ENCODE measurements around the gene COL11A2. TPM values are rescaled to one million over a fixed set of nuclear protein-coding genes. Genes with fewer than 3 reads are reported as not detected.

The COL11A2 gene
- total RNA-seq, 1 donor from 2014 or later, result 1.2 TPM

- peak within 1 kb of the TSS; percentile 96 for H3K27ac ChIP-seq
- intact Hi-C loops (cut with DNase I), result no loop called here
- H3K4me1 ChIP-seq, result peaks cover 35% of the 10 kb centered on the region
- ATAC-seq (peak; percentile 87), DNase-seq (peak; percentile 95)
- no peak for TF ChIP-seq CTCF (IDR thresholded peaks at IDR 0.05)
- H3K36me3 ChIP-seq, result peaks cover 30% of the 10 kb centered on the region
- H3K9me3 ChIP-seq, result no peaks in the 10 kb centered on the region
- no peaks in the 10 kb centered on the region for H3K27me3 ChIP-seq
- peak within 1 kb of the TSS; percentile 97 for H3K4me3 ChIP-seq
These were observed 16.1 kb upstream of the COL11A2 start, which contains the start of gene RING1 for GRCh38 chr6:33208091-33208967. Gene RING1, plus strand, starts transcription at chr6:33208500. Its CDS starts 323 bp downstream, at chr6:33208823.

- DNase-seq (peak; percentile 85), ATAC-seq (peak; percentile 7)
- intact Hi-C loops (cut with DNase I), result no loop called here
- Histone ChIP-seq H3K4me3 (peak overlapping the region; percentile 97), H3K4me1 (peaks cover 28% of the 10 kb centered on the region), H3K9me3 (no peaks in the 10 kb centered on the region), H3K27me3 (no peaks in the 10 kb centered on the region), H3K27ac (peak overlapping the region; percentile 96), H3K36me3 (peaks cover 37% of the 10 kb centered on the region)
- no peak for TF ChIP-seq CTCF (IDR thresholded peaks at IDR 0.05)
These were observed 15.4 kb upstream of the COL11A2 start for GRCh38 chr6:33207552-33208090.

- ATAC-seq, result no peak
- no peak for DNase-seq
- peaks cover 40% of the 10 kb centered on the region for H3K36me3 ChIP-seq
- peaks cover 32% of the 10 kb centered on the region for H3K4me1 ChIP-seq
- H3K27ac ChIP-seq, result peak overlapping the region; percentile 96
- H3K27me3 ChIP-seq, result no peaks in the 10 kb centered on the region
- no peaks in the 10 kb centered on the region for H3K9me3 ChIP-seq
- no peak for TF ChIP-seq CTCF (IDR thresholded peaks at IDR 0.05)
- peak overlapping the region; percentile 97 for H3K4me3 ChIP-seq
- intact Hi-C loops (cut with DNase I), result no loop called here
These were observed 14.7 kb upstream of the COL11A2 start for GRCh38 chr6:33206864-33207551.

- Histone ChIP-seq H3K36me3 (peaks cover 38% of the 10 kb centered on the region), H3K9me3 (no peaks in the 10 kb centered on the region), H3K4me1 (peaks cover 39% of the 10 kb centered on the region), H3K4me3 (no peak overlapping the region), H3K27me3 (no peaks in the 10 kb centered on the region), H3K27ac (no peak overlapping the region)
- DNase-seq, result no peak
- no peak for TF ChIP-seq CTCF (IDR thresholded peaks at IDR 0.05)
- no peak for ATAC-seq
- intact Hi-C loops (cut with DNase I), result no loop called here
These were observed 14.0 kb upstream of the COL11A2 start for GRCh38 chr6:33206027-33206863.

Measured in upper lobe of right lung (tissue), 1 donor.